ENCODE data around the gene RBMS3. TPM values are rescaled to one million over a fixed set of nuclear protein-coding genes. Genes with fewer than 3 reads are reported as not detected.

The RBMS3 gene
- total RNA-seq, 5 donors from 2014 or later (not counting 1 experiment from before 2014, with no cell fraction given) = 0.62 to 2.9 (median 1.4) TPM

DNA sequence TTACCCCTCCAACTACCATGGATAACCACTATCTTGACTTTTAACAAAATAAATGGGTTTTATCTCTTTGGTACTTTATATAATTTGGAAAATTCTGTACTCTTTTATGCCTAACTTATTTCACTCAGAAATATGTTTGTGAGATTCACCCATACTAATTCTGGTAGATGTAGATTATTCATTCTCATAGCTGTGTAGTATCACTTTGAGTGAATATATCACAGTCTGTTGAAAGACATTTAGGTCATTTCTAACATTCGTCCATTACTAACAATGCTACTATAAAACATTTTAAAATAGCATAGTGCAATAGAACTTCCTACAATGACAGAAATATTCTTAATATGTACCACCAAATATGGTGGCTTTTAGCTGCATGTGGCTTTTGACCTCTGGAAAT is 542.4 kb downstream of the RBMS3 start:
- ATAC-seq (replicated peaks in 1 of 4) (no peak), DNase-seq (no peak)
- ChIA-PET CTCF (interaction anchor here in 1 of 2 donors (0.6 kb wide), 1 partner anchor 182 kb away, joined by 3 read pairs; no protein-coding TSS in a partner anchor), POLR2A (no interaction called here)
- Histone ChIP-seq H3K36me3 (ENCODE audit: control insufficient read depth in 2 of 2, extremely low read depth in 1 of 2, insufficient read depth in 1 of 2, low read length in 1 of 2) (no peaks in the 10 kb centered on the region), H3K4me1 (ENCODE audit: control insufficient read depth in 1 of 2, extremely low read depth in 1 of 2, insufficient read depth in 2 of 2, low read length in 2 of 2) (peaks cover 0 to 2% of the 10 kb centered on the region in 2 experiments), H3K27ac (ENCODE audit: low read length) (no peak overlapping the region), H3K27me3 (replicated peaks in 1 of 2; ENCODE audit: control insufficient read depth in 2 of 2, extremely low read depth in 1 of 2, insufficient read depth in 2 of 2, low read length in 1 of 2) (no peaks in the 10 kb centered on the region), H3K4me3 (ENCODE audit: control insufficient read depth in 1 of 2, extremely low read depth in 1 of 2, low read length in 1 of 2) (no peak overlapping the region), H3K9me3 (no peaks in the 10 kb centered on the region)
- Mint-ChIP-seq H3K9me3 (peaks cover 0 to 4% (median 0%) of the 10 kb centered on the region in 3 donors), H3K27me3 (peaks cover 0 to 4% of the 10 kb centered on the region in 2 donors), H3K27ac (no peak overlapping the region), H3K36me3 (no peaks in the 10 kb centered on the region), H3K4me1 (no peaks in the 10 kb centered on the region), H3K4me3 (no peak overlapping the region)
- WGBS (ENCODE audit: insufficient coverage) = no CpG with 5 or more reads among the region's 1 CpG

DNA sequence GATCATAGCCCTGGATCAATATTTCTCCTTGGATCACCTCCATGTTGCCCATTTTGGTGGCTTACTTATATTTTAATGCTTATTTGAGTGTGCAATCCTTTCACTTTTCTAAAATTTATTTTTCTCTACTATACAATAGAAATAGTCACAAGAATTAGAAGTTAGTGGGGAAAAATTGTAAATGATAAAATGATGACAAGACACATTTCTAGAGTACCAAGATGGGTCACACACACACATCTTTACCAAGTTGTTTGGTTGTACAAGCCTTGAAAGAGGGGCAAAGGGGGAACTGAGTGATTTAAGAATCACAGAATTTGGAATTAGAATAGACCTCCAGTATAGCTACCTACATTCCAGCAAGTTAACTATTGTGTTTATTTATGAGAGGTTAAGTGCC is 545.8 kb downstream of the RBMS3 start:
- Mint-ChIP-seq H3K4me3 (no peak overlapping the region), H3K27me3 (peaks cover 0 to 14% of the 10 kb centered on the region in 2 donors), H3K27ac (no peak overlapping the region), H3K36me3 (no peaks in the 10 kb centered on the region), H3K4me1 (no peaks in the 10 kb centered on the region), H3K9me3 (peaks cover 0 to 4% (median 0%) of the 10 kb centered on the region in 3 donors)
- CTCF ChIA-PET = no interaction called here
- Histone ChIP-seq H3K4me1 (ENCODE audit: control insufficient read depth in 1 of 2, extremely low read depth in 1 of 2, insufficient read depth in 2 of 2, low read length in 2 of 2) (peaks cover 0 to 2% of the 10 kb centered on the region in 2 experiments), H3K4me3 (ENCODE audit: control insufficient read depth in 1 of 2, extremely low read depth in 1 of 2, low read length in 1 of 2) (no peak overlapping the region), H3K9me3 (no peaks in the 10 kb centered on the region), H3K36me3 (ENCODE audit: control insufficient read depth in 2 of 2, extremely low read depth in 1 of 2, insufficient read depth in 1 of 2, low read length in 1 of 2) (no peaks in the 10 kb centered on the region), H3K27me3 (replicated peaks in 1 of 2; ENCODE audit: control insufficient read depth in 2 of 2, extremely low read depth in 1 of 2, insufficient read depth in 2 of 2, low read length in 1 of 2) (no peaks in the 10 kb centered on the region), H3K27ac (ENCODE audit: low read length) (no peak overlapping the region)
- DNase-seq (no peak), ATAC-seq (replicated peaks in 1 of 4) (no peak)
- POLR2A ChIA-PET = no interaction called here

DNA sequence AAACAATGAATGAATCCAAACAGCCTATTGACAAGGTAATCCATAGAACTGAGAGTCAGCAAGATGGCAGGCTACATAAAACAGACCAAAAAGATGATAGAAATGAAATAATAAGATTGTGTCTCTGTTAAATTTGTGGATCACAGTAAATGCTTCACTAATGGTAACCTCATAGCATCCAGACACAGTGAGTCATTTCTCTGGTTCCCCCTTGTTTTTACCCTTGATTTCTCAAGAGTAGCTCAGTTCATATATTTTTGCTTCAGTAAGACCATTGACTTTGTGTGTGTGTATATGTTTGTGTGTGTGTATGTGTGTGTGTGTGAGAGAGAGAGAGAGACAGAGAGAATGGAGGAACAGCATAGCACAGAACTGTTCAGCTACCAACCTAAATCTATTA is 546.9 kb downstream of the RBMS3 start:
- ChIA-PET CTCF (no interaction called here), POLR2A (no interaction called here)
- Histone ChIP-seq H3K27me3 (replicated peaks in 1 of 2; ENCODE audit: control insufficient read depth in 2 of 2, extremely low read depth in 1 of 2, insufficient read depth in 2 of 2, low read length in 1 of 2) (no peaks in the 10 kb centered on the region), H3K4me3 (ENCODE audit: control insufficient read depth in 1 of 2, extremely low read depth in 1 of 2, low read length in 1 of 2) (no peak overlapping the region), H3K27ac (ENCODE audit: low read length) (no peak overlapping the region), H3K36me3 (ENCODE audit: control insufficient read depth in 2 of 2, extremely low read depth in 1 of 2, insufficient read depth in 1 of 2, low read length in 1 of 2) (no peaks in the 10 kb centered on the region), H3K4me1 (ENCODE audit: control insufficient read depth in 1 of 2, extremely low read depth in 1 of 2, insufficient read depth in 2 of 2, low read length in 2 of 2) (no peaks in the 10 kb centered on the region), H3K9me3 (no peaks in the 10 kb centered on the region)
- no peak overlapping the region for H3K4me3 Mint-ChIP-seq
- peaks cover 0 to 14% of the 10 kb centered on the region in 2 donors for H3K27me3 Mint-ChIP-seq
- H3K4me1 Mint-ChIP-seq = no peaks in the 10 kb centered on the region
- H3K27ac Mint-ChIP-seq = no peak overlapping the region
- H3K36me3 Mint-ChIP-seq = no peaks in the 10 kb centered on the region
- peaks cover 0 to 4% (median 0%) of the 10 kb centered on the region in 3 donors for H3K9me3 Mint-ChIP-seq
- DNase-seq (no peak), ATAC-seq (replicated peaks in 1 of 4) (no peak)

DNA sequence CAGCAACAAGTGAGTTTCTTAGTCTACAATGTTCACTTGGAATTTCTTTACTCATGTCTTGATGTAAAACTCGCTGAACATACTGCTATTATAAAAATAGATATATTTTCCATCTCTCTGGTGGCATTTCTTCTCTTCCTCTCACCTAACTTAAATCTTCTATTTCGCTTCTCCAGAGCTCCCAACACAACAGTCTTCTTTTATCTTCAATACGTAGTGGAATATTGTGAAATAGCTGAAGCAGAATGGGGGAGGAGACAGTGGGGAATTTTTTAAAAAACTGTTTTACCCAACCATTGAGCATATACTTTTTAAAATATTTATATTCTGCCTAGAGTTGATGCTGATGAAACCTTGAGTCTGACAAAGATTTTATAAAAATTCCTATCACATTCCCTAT is 548.5 kb downstream of the RBMS3 start:
- no peak overlapping the region for H3K4me3 Mint-ChIP-seq
- no peaks in the 10 kb centered on the region for H3K27me3 ChIP-seq (replicated peaks in 1 of 2; ENCODE audit: control insufficient read depth in 2 of 2, extremely low read depth in 1 of 2, insufficient read depth in 2 of 2, low read length in 1 of 2)
- no peaks in the 10 kb centered on the region for H3K9me3 ChIP-seq
- DNase-seq (no peak), ATAC-seq (replicated peaks in 1 of 4) (no peak)
- no peaks in the 10 kb centered on the region for H3K36me3 Mint-ChIP-seq
- H3K36me3 ChIP-seq (ENCODE audit: control insufficient read depth in 2 of 2, extremely low read depth in 1 of 2, insufficient read depth in 1 of 2, low read length in 1 of 2) = no peaks in the 10 kb centered on the region
- no peaks in the 10 kb centered on the region for H3K4me1 Mint-ChIP-seq
- H3K27ac Mint-ChIP-seq = no peak overlapping the region
- H3K4me3 ChIP-seq (ENCODE audit: control insufficient read depth in 1 of 2, extremely low read depth in 1 of 2, low read length in 1 of 2) = no peak overlapping the region
- no CpG with 5 or more reads among the region's 3 CpGs for WGBS (ENCODE audit: insufficient coverage)
- peaks cover 0 to 14% of the 10 kb centered on the region in 2 donors for H3K27me3 Mint-ChIP-seq
- POLR2A ChIA-PET = interaction anchor here in 1 of 2 donors (0.7 kb wide), 1 partner anchor 36 kb away, joined by 3 read pairs; no protein-coding TSS in a partner anchor
- H3K27ac ChIP-seq (ENCODE audit: low read length) = no peak overlapping the region
- CTCF ChIA-PET = interaction anchor here in 1 of 2 donors (0.7 kb wide), 1 partner anchor 61 kb away, joined by 3 read pairs; no protein-coding TSS in a partner anchor
- peaks cover 4 to 15% (median 9%) of the 10 kb centered on the region in 3 donors for H3K9me3 Mint-ChIP-seq
- no peaks in the 10 kb centered on the region for H3K4me1 ChIP-seq (ENCODE audit: control insufficient read depth in 1 of 2, extremely low read depth in 1 of 2, insufficient read depth in 2 of 2, low read length in 2 of 2)

DNA sequence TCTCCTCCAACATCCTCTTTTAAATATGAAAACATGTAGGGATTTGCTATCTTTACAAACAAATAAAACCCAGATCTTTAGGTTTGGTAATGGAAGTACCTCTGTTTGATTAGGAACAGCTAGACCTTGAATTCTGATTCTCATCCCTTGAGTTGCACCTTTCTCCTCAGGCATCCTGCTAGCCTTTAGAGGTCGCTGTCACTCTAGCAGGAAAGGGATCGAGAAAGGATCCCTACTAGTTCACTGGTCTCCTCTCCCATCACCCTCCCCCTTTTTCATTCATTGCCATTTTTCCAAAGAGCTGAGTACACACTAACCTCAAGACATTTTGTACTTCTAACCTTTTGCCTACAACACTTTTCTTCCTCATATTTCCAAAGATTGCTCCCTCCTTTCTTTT is 569.8 kb downstream of the RBMS3 start:
- POLR2A ChIA-PET = interaction anchor here in 1 of 2 donors (0.8 kb wide), 1 partner anchor 19 kb away, joined by 3 read pairs; no protein-coding TSS in a partner anchor

DNA sequence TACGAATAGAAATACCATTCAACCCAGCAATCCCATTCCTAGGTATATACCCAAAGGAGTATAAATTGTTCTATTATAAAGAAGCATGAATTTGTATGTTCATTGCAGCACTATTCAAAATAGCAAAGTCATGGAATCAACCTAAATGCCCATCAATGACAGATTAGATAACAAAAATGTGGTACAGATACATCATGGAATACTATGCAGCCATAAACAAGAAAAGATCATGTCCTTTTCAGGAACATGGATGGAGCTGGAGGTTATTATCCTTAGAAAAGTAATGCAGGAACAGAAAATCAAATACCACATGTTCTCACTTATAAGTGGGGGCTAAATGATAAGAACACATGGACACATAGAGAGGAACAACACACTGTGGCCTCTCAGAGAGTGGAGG is 571.9 kb downstream of the RBMS3 start:
- Mint-ChIP-seq H3K27me3 (peaks cover 2 to 21% of the 10 kb centered on the region in 2 donors), H3K27ac (no peak overlapping the region), H3K4me1 (no peaks in the 10 kb centered on the region), H3K36me3 (no peaks in the 10 kb centered on the region), H3K9me3 (peaks cover 0 to 10% (median 3%) of the 10 kb centered on the region in 3 donors), H3K4me3 (no peak overlapping the region)
- ATAC-seq (replicated peaks in 1 of 4) (no peak), DNase-seq (no peak)
- H3K27ac ChIP-seq (ENCODE audit: low read length) = no peak overlapping the region
- H3K4me1 ChIP-seq (ENCODE audit: control insufficient read depth in 1 of 2, extremely low read depth in 1 of 2, insufficient read depth in 2 of 2, low read length in 2 of 2) = no peaks in the 10 kb centered on the region
- POLR2A ChIA-PET = no interaction called here
- H3K27me3 ChIP-seq (replicated peaks in 1 of 2; ENCODE audit: control insufficient read depth in 2 of 2, extremely low read depth in 1 of 2, insufficient read depth in 2 of 2, low read length in 1 of 2) = no peaks in the 10 kb centered on the region
- WGBS (ENCODE audit: insufficient coverage) = no CpG with 5 or more reads among the region's 1 CpG
- CTCF ChIA-PET = no interaction called here
- no peaks in the 10 kb centered on the region for H3K9me3 ChIP-seq
- H3K4me3 ChIP-seq (ENCODE audit: control insufficient read depth in 1 of 2, extremely low read depth in 1 of 2, low read length in 1 of 2) = no peak overlapping the region
- H3K36me3 ChIP-seq (ENCODE audit: control insufficient read depth in 2 of 2, extremely low read depth in 1 of 2, insufficient read depth in 1 of 2, low read length in 1 of 2) = no peaks in the 10 kb centered on the region

More for the DNA sequence above, 569.8 kb downstream of the RBMS3 start:
- CTCF ChIA-PET = no interaction called here
- H3K4me3 ChIP-seq (ENCODE audit: control insufficient read depth in 1 of 2, extremely low read depth in 1 of 2, low read length in 1 of 2) = no peak overlapping the region
- Mint-ChIP-seq H3K36me3 (no peaks in the 10 kb centered on the region), H3K4me1 (no peaks in the 10 kb centered on the region), H3K9me3 (peaks cover 0 to 10% (median 3%) of the 10 kb centered on the region in 3 donors), H3K4me3 (no peak overlapping the region), H3K27ac (no peak overlapping the region), H3K27me3 (peaks cover 2 to 19% of the 10 kb centered on the region in 2 donors)
- no peaks in the 10 kb centered on the region for H3K4me1 ChIP-seq (ENCODE audit: control insufficient read depth in 1 of 2, extremely low read depth in 1 of 2, insufficient read depth in 2 of 2, low read length in 2 of 2)
- WGBS (ENCODE audit: insufficient coverage) = 32% methylated on average over 2 of the region's 2 CpGs
- no peaks in the 10 kb centered on the region for H3K9me3 ChIP-seq
- DNase-seq = no peak
- no peak overlapping the region for H3K27ac ChIP-seq (ENCODE audit: low read length)
- ATAC-seq (replicated peaks in 1 of 4) = no peak
- H3K27me3 ChIP-seq (replicated peaks in 1 of 2; ENCODE audit: control insufficient read depth in 2 of 2, extremely low read depth in 1 of 2, insufficient read depth in 2 of 2, low read length in 1 of 2) = no peaks in the 10 kb centered on the region
- H3K36me3 ChIP-seq (ENCODE audit: control insufficient read depth in 2 of 2, extremely low read depth in 1 of 2, insufficient read depth in 1 of 2, low read length in 1 of 2) = no peaks in the 10 kb centered on the region

Measured in T-cell (primary cell).